Activated CD8-positive, alpha-beta memory T cell treated with anti-CD3 and anti-CD28 coated beads for 36 hours (primary cell): ENCODE results near the gene PDE1C. TPM values are rescaled to one million over a fixed set of nuclear protein-coding genes. Genes with fewer than 3 reads are reported as not detected.

Source experiments
- CTCF ChIA-PET: fragments of 350-600 bp; sonication (Branson Sonifier 250); formaldehyde crosslinking; loops from one replicate; lab custom pipeline; 2021; ENCODE audit warnings: antibody characterized with exemption; lab: Charles Lee
- POLR2A ChIA-PET: fragments of 350-600 bp; sonication (Branson Sonifier 250); formaldehyde crosslinking; loops from one replicate; lab custom pipeline; 2021; ENCODE audit warnings: antibody characterized with exemption; lab: Charles Lee
- total RNA-seq, 2 experiments: library from RNA; stranded (reverse); gene quantifications; one replicate each; pipeline ENCODE4 v1.2.3, GENCODE V29; 2021

PDE1C gene
- total RNA-seq, 2 experiments from 2014 or later: not detected

DNA sequence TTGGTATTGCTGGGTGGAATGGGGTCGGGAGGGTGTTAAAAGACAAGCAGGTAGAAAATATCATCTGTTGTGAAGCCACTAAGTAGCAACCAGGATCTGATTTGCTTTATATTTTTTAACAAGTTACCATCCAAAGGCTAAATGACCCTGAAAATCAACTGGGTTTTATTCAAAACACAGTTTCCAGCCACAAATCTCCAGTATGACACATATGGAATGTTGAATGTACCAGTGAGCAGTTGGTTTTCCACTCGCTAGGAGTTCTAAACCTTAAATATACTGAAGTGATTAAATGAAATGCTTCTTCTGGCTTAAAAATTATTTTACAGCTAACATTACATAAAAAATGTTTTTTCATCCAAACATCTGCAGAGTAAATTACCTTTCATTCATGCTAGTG lies 112.5 kb downstream of the PDE1C start:
- ChIA-PET POLR2A (no interaction called here), CTCF (no interaction called here)

DNA sequence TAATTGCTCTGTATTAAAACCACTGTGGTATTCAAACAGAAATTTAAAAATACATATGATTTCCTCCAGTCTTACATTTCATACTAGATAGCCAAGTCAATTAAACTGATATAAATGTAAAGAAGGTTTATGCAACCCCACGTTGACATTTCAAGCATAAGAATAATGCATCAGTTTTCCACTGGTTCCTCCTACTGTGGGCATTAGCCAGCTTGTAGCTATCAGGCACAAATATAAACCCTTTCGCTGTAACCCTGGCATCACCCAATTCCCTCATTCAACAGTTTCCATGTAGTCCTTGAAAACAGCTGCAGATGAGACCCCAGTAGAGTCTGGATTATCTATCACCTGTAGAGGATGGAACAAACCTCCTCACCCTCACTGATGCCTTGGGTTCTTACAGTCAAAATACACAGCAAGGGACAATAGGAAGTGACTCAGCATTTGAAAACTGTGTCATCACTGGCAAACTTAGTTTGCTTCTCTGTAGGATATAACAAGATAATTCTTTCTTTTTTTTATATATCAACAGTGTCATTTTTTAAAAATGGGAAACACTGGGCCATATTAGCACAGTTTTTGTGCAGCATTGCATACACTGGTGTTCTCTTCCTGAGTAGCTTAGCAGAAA lies 113.0 kb downstream of the PDE1C start:
- ChIA-PET CTCF (no interaction called here), POLR2A (no interaction called here)

DNA sequence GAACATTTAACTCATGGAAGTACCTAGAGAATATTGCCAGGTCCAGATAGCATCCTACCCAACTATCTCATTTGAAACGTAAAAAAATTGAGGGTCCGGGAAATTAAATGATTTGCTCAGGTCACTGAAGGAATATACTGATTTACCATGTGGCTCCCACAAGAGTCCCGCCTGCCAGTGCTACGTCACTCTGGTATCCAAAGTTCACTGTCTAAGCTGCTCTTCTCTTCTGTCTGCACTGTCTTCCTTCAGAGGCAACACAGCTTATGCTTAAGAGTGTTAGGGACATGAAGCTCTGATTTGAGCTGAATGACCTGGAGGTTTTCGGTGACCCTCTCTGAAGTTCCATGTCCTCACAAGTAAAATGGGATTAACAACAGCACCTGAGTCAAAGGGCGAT lies 114.6 kb downstream of the PDE1C start:
- POLR2A ChIA-PET: no interaction called here
- CTCF ChIA-PET: no interaction called here

DNA sequence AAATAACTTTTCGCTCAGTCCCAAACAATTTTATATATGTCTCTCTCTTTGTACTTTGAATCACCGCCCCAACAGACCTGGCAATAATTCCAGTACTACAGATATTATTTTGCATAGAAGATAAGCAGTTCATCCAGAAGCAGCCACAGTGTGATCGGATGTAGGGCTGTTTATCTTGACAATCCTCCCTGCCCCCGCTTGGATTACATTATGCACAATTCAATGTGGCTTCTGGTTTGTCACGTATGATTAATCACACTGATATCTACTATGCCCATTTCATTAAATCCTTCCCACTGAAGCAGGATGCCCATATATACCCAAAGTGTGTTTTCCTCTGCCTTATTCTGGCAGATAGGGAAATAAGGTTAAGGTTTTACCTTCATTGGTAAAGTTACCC lies 115.2 kb downstream of the PDE1C start:
- ChIA-PET CTCF (no interaction called here), POLR2A (no interaction called here)

GRCh38 chr7:31954500-31954899 lies 115.7 kb downstream of the PDE1C start:
- ChIA-PET CTCF (no interaction called here), POLR2A (no interaction called here)

- ChIA-PET CTCF (no interaction called here), POLR2A (no interaction called here)
Observed at GRCh38 chr7:31953432-31953831, 116.8 kb downstream of the PDE1C start.

GRCh38 chr7:31950091-31950755 lies 120.0 kb downstream of the PDE1C start:
- POLR2A ChIA-PET: no interaction called here
- CTCF ChIA-PET: no interaction called here

- ChIA-PET CTCF (no interaction called here), POLR2A (no interaction called here)
Observed at GRCh38 chr7:31948029-31948428, 122.2 kb downstream of the PDE1C start.

GRCh38 chr7:31940167-31940566 lies 130.0 kb downstream of the PDE1C start:
- ChIA-PET CTCF (no interaction called here), POLR2A (no interaction called here)

DNA sequence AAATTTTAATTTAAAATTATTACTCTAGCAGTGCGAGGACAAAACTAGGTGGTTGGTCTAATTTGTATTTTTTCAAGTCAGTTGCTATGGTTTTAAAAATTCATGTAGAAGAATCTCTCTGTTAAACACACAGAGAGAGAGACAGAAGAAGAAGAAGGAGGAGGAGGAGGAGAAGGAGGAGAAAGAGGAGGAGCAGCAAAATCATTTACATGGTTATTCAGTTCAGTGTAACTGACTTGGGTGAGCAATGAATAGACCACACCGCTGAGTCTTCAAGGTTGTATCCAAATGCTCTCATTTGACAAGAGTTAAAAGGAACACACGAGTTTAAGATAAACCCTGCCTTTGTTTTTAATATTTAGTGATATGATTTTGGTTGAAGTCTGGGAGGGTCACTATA lies 131.1 kb downstream of the PDE1C start:
- CTCF ChIA-PET: no interaction called here
- POLR2A ChIA-PET: no interaction called here

- ChIA-PET POLR2A (no interaction called here), CTCF (no interaction called here)
Observed at GRCh38 chr7:31938650-31939049, 131.6 kb downstream of the PDE1C start.

DNA sequence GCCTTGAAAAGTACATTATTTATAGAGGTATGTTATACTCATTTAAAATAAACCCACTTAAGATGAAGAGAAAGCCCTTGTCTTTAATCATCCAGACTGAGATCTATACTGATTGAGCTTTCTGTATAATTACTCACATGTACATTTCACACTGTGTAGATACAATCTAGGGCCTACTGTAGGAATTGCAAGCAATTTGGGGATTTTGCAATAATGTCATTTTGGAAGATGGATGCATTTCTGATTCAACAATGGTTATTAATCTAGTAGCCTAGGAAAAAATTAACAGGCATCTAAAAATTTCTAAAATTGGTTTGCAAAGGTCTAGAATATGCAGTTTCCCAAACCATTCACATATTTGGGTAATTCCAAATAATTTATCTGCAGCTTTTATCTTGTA lies 132.2 kb downstream of the PDE1C start:
- ChIA-PET POLR2A (no interaction called here), CTCF (no interaction called here)

DNA sequence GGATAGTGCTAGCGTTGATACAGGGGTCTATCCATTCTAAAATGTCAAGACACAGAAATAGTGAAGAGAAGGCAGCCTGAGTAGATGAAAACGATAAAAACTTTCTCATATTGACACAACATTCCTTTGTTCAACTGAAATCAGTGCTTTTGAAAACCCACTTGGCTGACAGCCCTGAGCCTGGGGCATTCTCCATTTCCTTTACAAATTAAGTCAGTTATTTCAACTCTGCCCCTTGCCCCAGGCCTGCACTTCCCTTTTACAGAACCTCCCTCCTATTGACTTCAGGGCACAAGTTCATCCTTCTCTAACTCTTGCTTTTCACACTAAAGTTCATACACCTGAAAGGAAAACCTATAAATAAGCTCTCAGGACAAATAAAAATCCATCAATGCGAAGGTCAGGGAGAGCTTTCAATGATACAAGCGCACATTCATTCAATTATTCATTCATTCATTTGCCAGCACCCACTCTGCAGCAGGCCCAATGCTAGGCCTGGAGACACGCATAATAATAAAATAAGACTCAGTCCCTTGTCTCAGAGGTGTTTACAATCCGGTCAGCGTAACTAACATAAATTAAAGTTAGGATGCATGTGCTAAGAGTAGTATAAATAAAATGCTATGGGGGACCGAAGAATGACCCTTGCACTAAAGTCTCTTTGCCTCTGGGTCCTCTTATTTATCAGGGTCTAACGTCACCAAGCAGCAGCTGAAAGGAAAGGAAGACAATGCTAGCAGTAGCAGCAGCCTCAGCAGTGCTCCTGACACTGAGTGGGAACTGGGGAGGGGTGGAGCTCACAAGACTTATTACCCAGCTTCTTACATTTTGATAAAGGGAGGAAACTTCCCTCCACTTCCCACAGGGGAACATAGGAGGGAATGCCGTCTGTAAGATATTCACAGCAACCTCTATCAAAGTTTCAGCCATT lies 134.8 kb downstream of the PDE1C start:
- CTCF ChIA-PET: no interaction called here
- POLR2A ChIA-PET: no interaction called here

GRCh38 chr7:31934551-31934950 lies 135.7 kb downstream of the PDE1C start:
- POLR2A ChIA-PET: no interaction called here
- CTCF ChIA-PET: no interaction called here

DNA sequence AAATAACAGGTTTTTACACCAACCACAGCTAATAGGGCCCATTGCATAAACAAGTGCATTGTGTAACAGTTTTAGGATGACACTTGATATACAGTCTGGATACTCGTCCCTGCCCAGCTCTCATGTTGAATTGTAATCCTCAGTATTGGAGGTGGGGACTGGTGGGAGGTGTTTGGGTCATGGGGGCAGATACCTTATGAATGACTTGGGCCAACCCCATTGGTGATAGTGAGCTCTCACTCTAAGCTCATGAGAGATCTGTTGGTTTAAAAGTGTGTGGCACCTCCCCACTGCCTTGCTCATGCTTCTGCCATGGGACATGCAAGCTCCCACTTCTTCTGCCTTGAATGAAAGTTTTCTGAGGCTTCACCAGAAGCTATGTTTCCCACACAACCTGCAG lies 136.7 kb downstream of the PDE1C start:
- ChIA-PET POLR2A (no interaction called here), CTCF (no interaction called here)

GRCh38 chr7:31926991-31927584 lies 143.1 kb downstream of the PDE1C start:
- ChIA-PET CTCF (no interaction called here), POLR2A (no interaction called here)

DNA sequence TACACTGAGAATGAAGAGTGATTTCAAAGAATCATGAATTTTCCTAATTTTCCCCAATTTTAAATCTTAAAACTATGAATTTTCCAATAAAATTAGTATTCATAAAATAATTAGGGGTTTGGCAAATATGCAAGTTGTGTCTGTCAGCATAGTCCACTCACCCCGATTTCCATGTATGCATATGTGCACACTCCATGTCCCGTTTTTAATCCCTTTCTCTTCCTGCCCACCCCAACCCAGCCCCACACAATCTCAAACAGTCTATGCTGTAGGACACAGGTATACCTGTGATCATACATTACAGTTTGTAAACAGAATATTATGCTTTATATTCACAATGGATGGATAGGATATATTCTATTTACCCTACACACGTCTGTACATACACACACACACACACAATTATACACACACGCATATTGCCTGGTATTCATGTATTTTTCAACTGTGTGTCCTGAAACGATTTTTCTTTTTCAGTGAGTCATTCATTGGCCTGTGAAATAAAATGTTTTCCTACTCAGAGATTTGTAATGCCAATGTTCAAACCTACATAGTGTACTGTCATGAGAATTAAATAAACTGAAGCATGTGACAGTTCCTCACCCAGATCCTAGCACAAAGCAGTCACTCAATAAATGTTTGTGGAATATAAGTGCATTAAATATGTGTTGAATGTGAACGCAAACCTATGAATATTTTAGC lies 144.3 kb downstream of the PDE1C start:
- ChIA-PET POLR2A (no interaction called here), CTCF (no interaction called here)

DNA sequence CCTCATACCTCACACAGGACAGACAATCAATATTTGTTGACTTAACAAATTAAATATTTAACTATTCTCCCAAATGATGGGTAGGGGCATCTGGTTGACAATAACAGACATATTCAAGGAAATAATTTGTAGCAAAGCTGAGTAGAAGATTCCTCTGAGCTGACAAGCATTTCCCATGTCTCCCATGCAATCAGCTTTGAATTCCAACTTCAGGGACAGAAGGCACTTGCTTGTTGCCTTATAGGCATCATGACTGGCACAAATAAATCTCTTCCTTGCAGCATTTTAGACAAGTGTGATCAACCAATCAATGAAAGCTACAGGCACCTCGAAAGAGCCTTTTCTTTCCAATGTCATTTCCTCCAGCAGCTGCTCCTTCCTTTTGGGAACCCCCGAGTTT lies 146.0 kb downstream of the PDE1C start:
- POLR2A ChIA-PET: no interaction called here
- CTCF ChIA-PET: no interaction called here

DNA sequence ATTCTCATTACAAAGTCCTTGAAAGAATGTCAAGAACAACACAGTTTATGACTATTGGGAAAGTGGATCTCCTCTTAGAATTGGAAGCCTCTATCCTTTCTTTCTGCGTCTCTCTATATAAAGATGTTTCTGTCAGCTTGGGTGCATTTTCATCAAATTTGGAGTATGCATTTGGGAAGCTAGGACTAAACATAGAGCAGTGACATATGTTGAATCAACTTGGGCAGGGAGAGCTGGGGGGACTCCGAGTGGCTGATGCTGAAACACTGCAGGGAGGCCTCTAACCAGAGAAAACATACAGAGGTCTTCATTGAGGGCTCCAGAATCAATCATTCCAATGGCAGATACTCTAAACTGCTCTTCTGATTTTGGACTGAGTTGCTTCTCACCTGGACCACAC lies 147.4 kb downstream of the PDE1C start:
- ChIA-PET CTCF (no interaction called here), POLR2A (no interaction called here)

DNA sequence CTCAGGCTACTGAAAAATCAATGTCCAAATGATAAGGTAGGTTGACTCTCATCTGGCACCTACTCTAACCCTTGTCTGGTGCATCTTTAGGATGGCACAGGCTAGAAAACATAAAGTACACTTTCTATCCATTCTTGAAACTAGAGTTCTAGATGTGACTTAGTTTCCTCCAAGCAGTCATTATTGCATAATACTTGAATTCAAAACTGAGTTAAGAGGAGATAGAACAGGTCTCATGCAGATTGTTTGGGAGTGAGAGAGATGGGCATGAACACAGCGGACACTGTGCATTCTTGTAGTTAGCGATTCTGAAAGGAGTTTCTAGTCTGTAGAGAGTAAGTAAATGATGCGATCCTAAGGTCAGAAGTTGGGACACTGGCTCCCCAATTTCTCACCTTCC lies 149.2 kb downstream of the PDE1C start:
- POLR2A ChIA-PET: no interaction called here
- CTCF ChIA-PET: no interaction called here
